ENCODE data around the gene FCHSD1.

The FCHSD1 gene

GRCh38 chr5:141646026-141646425 is 5.2 kb downstream of the FCHSD1 start:
- Histone ChIP-seq H3K27ac (ENCODE audit: low read depth, low read length) (no peak overlapping the region), H3K36me3 (ENCODE audit: control insufficient read depth, low read length) (peaks cover 11% of the 10 kb centered on the region; the same call in 1 of the 2 replicates), H3K27me3 (ENCODE audit: control insufficient read depth, low read length) (no peaks in the 10 kb centered on the region), H3K4me3 (ENCODE audit: low read length) (no peak overlapping the region), H4K20me1 (ENCODE audit: control insufficient read depth, insufficient read depth, low read depth, low read length) (no peaks in the 10 kb centered on the region), H3K9me3 (ENCODE audit: control insufficient read depth, insufficient read depth, low read length) (no peaks in the 10 kb centered on the region), H3K79me2 (ENCODE audit: control insufficient read depth, low read length) (no peaks in the 10 kb centered on the region), H3K4me1 (ENCODE audit: control insufficient read depth, low read length) (peaks cover 9% of the 10 kb centered on the region; the same call in 1 of the 2 replicates), H3K9me2 (replicated peaks; ENCODE audit: control insufficient read depth, low read length) (no peaks in the 10 kb centered on the region), H3F3A (ENCODE audit: control insufficient read depth, insufficient read depth) (peaks cover 9% of the 10 kb centered on the region), H3K4me2 (ENCODE audit: low read length) (no peak overlapping the region)
- no peak for TF ChIP-seq EZH2phosphoT487 (IDR thresholded peaks at IDR 0.05; ENCODE audit: borderline replicate concordance, low read length)
- TF ChIP-seq CTCF (IDR thresholded peaks at IDR 0.05; ENCODE audit: low read depth, low read length, poor library complexity, severe bottlenecking) = no peak

- Histone ChIP-seq H3K79me2 (ENCODE audit: control insufficient read depth, low read length) (peaks cover 22% of the 10 kb centered on the region), H3K4me3 (ENCODE audit: low read length) (no peak overlapping the region), H3K4me2 (ENCODE audit: low read length) (no peak overlapping the region), H3F3A (ENCODE audit: control insufficient read depth, insufficient read depth) (peaks cover 15% of the 10 kb centered on the region), H3K27ac (ENCODE audit: low read depth, low read length) (no peak overlapping the region), H4K20me1 (ENCODE audit: control insufficient read depth, insufficient read depth, low read depth, low read length) (no peaks in the 10 kb centered on the region), H3K4me1 (ENCODE audit: control insufficient read depth, low read length) (peaks cover 14% of the 10 kb centered on the region), H3K36me3 (ENCODE audit: control insufficient read depth, low read length) (peaks cover 40% of the 10 kb centered on the region), H3K9me2 (replicated peaks; ENCODE audit: control insufficient read depth, low read length) (no peaks in the 10 kb centered on the region), H3K27me3 (ENCODE audit: control insufficient read depth, low read length) (no peaks in the 10 kb centered on the region), H3K9me3 (ENCODE audit: control insufficient read depth, insufficient read depth, low read length) (no peaks in the 10 kb centered on the region)
- no peak for TF ChIP-seq EZH2phosphoT487 (IDR thresholded peaks at IDR 0.05; ENCODE audit: borderline replicate concordance, low read length)
- TF ChIP-seq CTCF (IDR thresholded peaks at IDR 0.05; ENCODE audit: low read depth, low read length, poor library complexity, severe bottlenecking) = no peak
Measured at GRCh38 chr5:141641634-141642267, 9.5 kb downstream of the FCHSD1 start.

GRCh38 chr5:141640698-141641097 is 10.5 kb downstream of the FCHSD1 start:
- H3K4me1 ChIP-seq (ENCODE audit: control insufficient read depth, low read length) = peaks cover 18% of the 10 kb centered on the region
- no peak overlapping the region for H3K4me2 ChIP-seq (ENCODE audit: low read length)
- H3K4me3 ChIP-seq (ENCODE audit: low read length) = no peak overlapping the region
- no peaks in the 10 kb centered on the region for H3K9me3 ChIP-seq (ENCODE audit: control insufficient read depth, insufficient read depth, low read length)
- H3K36me3 ChIP-seq (ENCODE audit: control insufficient read depth, low read length) = peaks cover 46% of the 10 kb centered on the region
- H3K9me2 ChIP-seq (replicated peaks; ENCODE audit: control insufficient read depth, low read length) = no peaks in the 10 kb centered on the region
- TF ChIP-seq CTCF (IDR thresholded peaks at IDR 0.05; ENCODE audit: low read depth, low read length, poor library complexity, severe bottlenecking) (no peak), EZH2phosphoT487 (IDR thresholded peaks at IDR 0.05; ENCODE audit: borderline replicate concordance, low read length) (no peak)
- H4K20me1 ChIP-seq (ENCODE audit: control insufficient read depth, insufficient read depth, low read depth, low read length) = peaks cover 6% of the 10 kb centered on the region; the same call in 1 of the 2 replicates
- H3F3A ChIP-seq (ENCODE audit: control insufficient read depth, insufficient read depth) = peaks cover 15% of the 10 kb centered on the region
- H3K27me3 ChIP-seq (ENCODE audit: control insufficient read depth, low read length) = no peaks in the 10 kb centered on the region
- no peak overlapping the region for H3K27ac ChIP-seq (ENCODE audit: low read depth, low read length)
- peaks cover 32% of the 10 kb centered on the region for H3K79me2 ChIP-seq (ENCODE audit: control insufficient read depth, low read length)

Data from DOHH2 (cell line).